HFF-Myc (cell line): Measurements from ENCODE around the gene EXD3.

Experiments used
- DNase-seq: peaks from one replicate; pipeline ENCODE4 v3.0.0-alpha.2; 2011; ENCODE audit warnings: low read depth; ENCODE audit errors: extremely low read depth
- H3K4me3 ChIP-seq: replicated peaks from 2 replicates; pipeline ENCODE4 v1.5.1; 2011; ENCODE audit warnings: low read depth, mild to moderate bottlenecking, control low read depth, low read length
- CTCF ChIP-seq: IDR thresholded peaks from 2 replicates; pipeline ENCODE4 v1.5.1; 2012; ENCODE audit warnings: mild to moderate bottlenecking, low read depth, low read length, control low read depth; ENCODE audit errors: missing control alignments

The EXD3 gene

GRCh38 chr9:137312852-137313325 lies 110.1 kb downstream of the EXD3 start:
- no peak overlapping the region for H3K4me3 ChIP-seq
- no peak for TF ChIP-seq CTCF
- DNase-seq, result no peak

GRCh38 chr9:137311986-137312851 lies 110.7 kb downstream of the EXD3 start:
- H3K4me3 ChIP-seq, result no peak overlapping the region
- TF ChIP-seq CTCF, result no peak
- no peak for DNase-seq

- no peak for TF ChIP-seq CTCF
- H3K4me3 ChIP-seq, result no peak overlapping the region
- DNase-seq, result no peak
Observed at GRCh38 chr9:137311171-137311985, 111.6 kb downstream of the EXD3 start.

GRCh38 chr9:137310189-137311052 lies 112.5 kb downstream of the EXD3 start:
- no peak for DNase-seq
- TF ChIP-seq CTCF, result no peak

GRCh38 chr9:137309368-137310188 lies 113.4 kb downstream of the EXD3 start:
- no peak for TF ChIP-seq CTCF
- no peak for DNase-seq
- no peak overlapping the region for H3K4me3 ChIP-seq

More at GRCh38 chr9:137310189-137311052, 112.5 kb downstream of the EXD3 start:
- no peak overlapping the region for H3K4me3 ChIP-seq
